ENCODE measurements around the gene ZDHHC24.

DNA sequence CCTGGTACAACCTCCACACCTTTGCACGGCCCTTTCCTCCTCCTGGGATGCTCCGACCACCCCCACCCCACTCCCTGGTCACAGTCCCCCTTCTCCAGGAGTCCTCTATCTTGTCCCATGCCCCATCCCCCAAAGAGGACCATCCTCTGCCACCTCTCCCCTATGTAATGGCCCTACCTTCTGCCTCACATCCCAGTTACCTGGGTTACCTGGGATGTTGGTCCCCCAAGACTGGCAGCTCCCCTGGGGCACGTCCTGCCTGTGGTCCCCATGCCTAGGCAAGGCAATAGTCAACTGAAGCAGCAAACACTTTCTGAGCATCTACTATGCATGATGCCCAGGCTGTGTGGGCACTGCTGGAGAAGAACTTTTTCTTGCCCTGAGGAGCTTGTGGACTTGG is 9.6 kb upstream of the ZDHHC24 start:
- TF ChIP-seq, protein P1, sequence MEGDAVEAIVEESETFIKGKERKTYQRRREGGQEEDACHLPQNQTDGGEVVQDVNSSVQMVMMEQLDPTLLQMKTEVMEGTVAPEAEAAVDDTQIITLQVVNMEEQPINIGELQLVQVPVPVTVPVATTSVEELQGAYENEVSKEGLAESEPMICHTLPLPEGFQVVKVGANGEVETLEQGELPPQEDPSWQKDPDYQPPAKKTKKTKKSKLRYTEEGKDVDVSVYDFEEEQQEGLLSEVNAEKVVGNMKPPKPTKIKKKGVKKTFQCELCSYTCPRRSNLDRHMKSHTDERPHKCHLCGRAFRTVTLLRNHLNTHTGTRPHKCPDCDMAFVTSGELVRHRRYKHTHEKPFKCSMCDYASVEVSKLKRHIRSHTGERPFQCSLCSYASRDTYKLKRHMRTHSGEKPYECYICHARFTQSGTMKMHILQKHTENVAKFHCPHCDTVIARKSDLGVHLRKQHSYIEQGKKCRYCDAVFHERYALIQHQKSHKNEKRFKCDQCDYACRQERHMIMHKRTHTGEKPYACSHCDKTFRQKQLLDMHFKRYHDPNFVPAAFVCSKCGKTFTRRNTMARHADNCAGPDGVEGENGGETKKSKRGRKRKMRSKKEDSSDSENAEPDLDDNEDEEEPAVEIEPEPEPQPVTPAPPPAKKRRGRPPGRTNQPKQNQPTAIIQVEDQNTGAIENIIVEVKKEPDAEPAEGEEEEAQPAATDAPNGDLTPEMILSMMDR (IDR thresholded peaks at IDR 0.05), result no peak
- no peak for TF ChIP-seq POLR2A (IDR thresholded peaks at IDR 0.05)

All from uterus (tissue), 2 donors.